HepG2 (cell line): ENCODE measurements around the gene HSPB9. TPM values are rescaled to one million over a fixed set of nuclear protein-coding genes. Genes with fewer than 3 reads are reported as not detected.
A peak's percentile ranks its signal among the peaks of the same experiment; 100 is the strongest.

ENCODE experiments used
- HOXA5 ChIP-seq: sonication (generic); formaldehyde crosslinking; IDR thresholded peaks from 2 replicates; pipeline ENCODE4 v1.4.0; 2020; ENCODE audit warnings: missing genetic modification reagents
- KLF13 ChIP-seq: sonication (generic); formaldehyde crosslinking; IDR thresholded peaks from 2 replicates; pipeline ENCODE4 v1.4.0; 2020; ENCODE audit warnings: mild to moderate bottlenecking, missing genetic modification reagents
- RELA ChIP-seq: sonication (generic); formaldehyde crosslinking; IDR thresholded peaks from 2 replicates; pipeline ENCODE4 v1.4.0; 2020; ENCODE audit warnings: missing genetic modification reagents
- TEAD3 ChIP-seq: optimal IDR thresholded peaks from 2 replicates; pipeline ENCODE3; 2016; ENCODE audit warnings: borderline replicate concordance
- ZBTB8A ChIP-seq: sonication (generic); formaldehyde crosslinking; IDR thresholded peaks from 2 replicates; pipeline ENCODE4 v1.4.0; 2020; ENCODE audit warnings: mild to moderate bottlenecking, low read depth, missing genetic modification reagents, borderline replicate concordance
- ZNF33A ChIP-seq: sonication (generic); formaldehyde crosslinking; IDR thresholded peaks from 2 replicates; pipeline ENCODE4 v1.5.1; 2020; ENCODE audit warnings: missing genetic modification reagents, mild to moderate bottlenecking, moderate library complexity, borderline replicate concordance
- polyA plus RNA-seq, 8 experiments: library from polyadenylated mRNA; depleted of rRNA in 3 of 8; stranded (reverse) in 7 of 8; unstranded in 1 of 8; fragments of >200 nt; fragmentation: Illumina TruSeq in 4 of 8; extraction: Trizol in 4 of 8; gene quantifications; 2 replicates each; pipeline versions ENCODE4 v1.2.1 to v1.2.3, GENCODE V29; 2011 to 2016; ENCODE audit warnings: low read depth in 4 of 8, missing spikeins in 1 of 8, mixed read lengths in 1 of 8; ENCODE audit not compliant: insufficient read depth in 1 of 8
- total RNA-seq, 5 experiments: library from RNA; depleted of rRNA; stranded (reverse); fragments of >200 nt; fragmentation: Illumina TruSeq; extraction: Trizol; gene quantifications; 2 replicates each; pipeline ENCODE4 v1.2.3, GENCODE V29; 2016; ENCODE audit warnings: low read depth in 1 of 5
- TF ChIP-seq, protein P1 (sequence below): sonication (generic); formaldehyde crosslinking; IDR thresholded peaks from 2 replicates; pipeline ENCODE4 v1.5.0; 2020; ENCODE audit warnings: mild to moderate bottlenecking, missing genetic modification reagents
- TF ChIP-seq, protein P2 (sequence below): sonication (generic); formaldehyde crosslinking; IDR thresholded peaks from 2 replicates; pipeline ENCODE4 v1.5.1; 2020; ENCODE audit warnings: mild to moderate bottlenecking, missing genetic modification reagents, moderate library complexity

Gene HSPB9
- total and polyA plus RNA-seq, 2 of the 13 experiments (the other 11 are each of a cell fraction or from before 2014, with no cell fraction given) = 0.05 to 0.24 TPM

- TF ChIP-seq, protein P1, sequence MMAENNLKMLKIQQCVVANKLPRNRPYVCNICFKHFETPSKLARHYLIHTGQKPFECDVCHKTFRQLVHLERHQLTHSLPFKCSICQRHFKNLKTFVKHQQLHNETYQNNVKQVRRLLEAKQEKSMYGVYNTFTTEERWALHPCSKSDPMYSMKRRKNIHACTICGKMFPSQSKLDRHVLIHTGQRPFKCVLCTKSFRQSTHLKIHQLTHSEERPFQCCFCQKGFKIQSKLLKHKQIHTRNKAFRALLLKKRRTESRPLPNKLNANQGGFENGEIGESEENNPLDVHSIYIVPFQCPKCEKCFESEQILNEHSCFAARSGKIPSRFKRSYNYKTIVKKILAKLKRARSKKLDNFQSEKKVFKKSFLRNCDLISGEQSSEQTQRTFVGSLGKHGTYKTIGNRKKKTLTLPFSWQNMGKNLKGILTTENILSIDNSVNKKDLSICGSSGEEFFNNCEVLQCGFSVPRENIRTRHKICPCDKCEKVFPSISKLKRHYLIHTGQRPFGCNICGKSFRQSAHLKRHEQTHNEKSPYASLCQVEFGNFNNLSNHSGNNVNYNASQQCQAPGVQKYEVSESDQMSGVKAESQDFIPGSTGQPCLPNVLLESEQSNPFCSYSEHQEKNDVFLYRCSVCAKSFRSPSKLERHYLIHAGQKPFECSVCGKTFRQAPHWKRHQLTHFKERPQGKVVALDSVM = peak; percentile 59
- TF ChIP-seq RELA = 0 out of 2 replicates have a peak, but pooled peaks have one; percentile 76
- TF ChIP-seq HOXA5 = no peak
- peak; percentile 44 for TF ChIP-seq TEAD3 (CRISPR knock-in tag)
- TF ChIP-seq ZBTB8A (CRISPR knock-in tag) = no peak
- TF ChIP-seq KLF13 (CRISPR knock-in tag) = no peak
- no peak for TF ChIP-seq ZNF33A (CRISPR knock-in tag)
- TF ChIP-seq, protein P2, sequence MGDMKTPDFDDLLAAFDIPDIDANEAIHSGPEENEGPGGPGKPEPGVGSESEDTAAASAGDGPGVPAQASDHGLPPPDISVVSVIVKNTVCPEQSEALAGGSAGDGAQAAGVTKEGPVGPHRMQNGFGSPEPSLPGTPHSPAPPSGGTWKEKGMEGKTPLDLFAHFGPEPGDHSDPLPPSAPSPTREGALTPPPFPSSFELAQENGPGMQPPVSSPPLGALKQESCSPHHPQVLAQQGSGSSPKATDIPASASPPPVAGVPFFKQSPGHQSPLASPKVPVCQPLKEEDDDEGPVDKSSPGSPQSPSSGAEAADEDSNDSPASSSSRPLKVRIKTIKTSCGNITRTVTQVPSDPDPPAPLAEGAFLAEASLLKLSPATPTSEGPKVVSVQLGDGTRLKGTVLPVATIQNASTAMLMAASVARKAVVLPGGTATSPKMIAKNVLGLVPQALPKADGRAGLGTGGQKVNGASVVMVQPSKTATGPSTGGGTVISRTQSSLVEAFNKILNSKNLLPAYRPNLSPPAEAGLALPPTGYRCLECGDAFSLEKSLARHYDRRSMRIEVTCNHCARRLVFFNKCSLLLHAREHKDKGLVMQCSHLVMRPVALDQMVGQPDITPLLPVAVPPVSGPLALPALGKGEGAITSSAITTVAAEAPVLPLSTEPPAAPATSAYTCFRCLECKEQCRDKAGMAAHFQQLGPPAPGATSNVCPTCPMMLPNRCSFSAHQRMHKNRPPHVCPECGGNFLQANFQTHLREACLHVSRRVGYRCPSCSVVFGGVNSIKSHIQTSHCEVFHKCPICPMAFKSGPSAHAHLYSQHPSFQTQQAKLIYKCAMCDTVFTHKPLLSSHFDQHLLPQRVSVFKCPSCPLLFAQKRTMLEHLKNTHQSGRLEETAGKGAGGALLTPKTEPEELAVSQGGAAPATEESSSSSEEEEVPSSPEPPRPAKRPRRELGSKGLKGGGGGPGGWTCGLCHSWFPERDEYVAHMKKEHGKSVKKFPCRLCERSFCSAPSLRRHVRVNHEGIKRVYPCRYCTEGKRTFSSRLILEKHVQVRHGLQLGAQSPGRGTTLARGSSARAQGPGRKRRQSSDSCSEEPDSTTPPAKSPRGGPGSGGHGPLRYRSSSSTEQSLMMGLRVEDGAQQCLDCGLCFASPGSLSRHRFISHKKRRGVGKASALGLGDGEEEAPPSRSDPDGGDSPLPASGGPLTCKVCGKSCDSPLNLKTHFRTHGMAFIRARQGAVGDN = peak; percentile 37
These were observed 5.8 kb upstream of the HSPB9 start (continued) for GRCh38 chr17:42116705-42117396.
